ENCODE data around the gene HDAC4.

- TF ChIP-seq POLR2A (IDR thresholded peaks at IDR 0.05) (no peak), CTCF (IDR thresholded peaks at IDR 0.05) (no peak), POLR2AphosphoS5 (IDR thresholded peaks at IDR 0.05; ENCODE audit: insufficient read depth in 1 of 2, low read depth in 1 of 2) (no peak)
These were observed 129.3 kb downstream of the HDAC4 start for GRCh38 chr2:239271471-239271870.
